HAP-1 (cell line): ENCODE data around the gene JCAD.
"Not testable (repeated sequence)": the region's sequence is repeated elsewhere in the genome, so short reads cannot be mapped to it uniquely, and the experiment has no call there.

Experiments
- DNase-seq, 2 experiments: peaks; one replicate each; pipeline ENCODE4 v3.0.0-alpha.2; 2016 to 2020; ENCODE audit warnings: low spot score in 2 of 2
- H3K27me3 ChIP-seq: fragments of 250-450 bp; sonication (Bioruptor Pico); 2 replicates; pipeline ENCODE4 v1.5.1; 2020; ENCODE audit warnings: low read depth, mild to moderate bottlenecking, moderate library complexity
- H3K36me3 ChIP-seq: fragments of 250-450 bp; sonication (Bioruptor Pico); replicated peaks from 2 replicates; pipeline ENCODE4 v1.5.1; 2020; ENCODE audit warnings: mild to moderate bottlenecking
- H3K4me1 ChIP-seq: fragments of 250-450 bp; sonication (Bioruptor Pico); 2 replicates; pipeline ENCODE4 v1.5.1; 2020; ENCODE audit warnings: mild to moderate bottlenecking
- H3K4me3 ChIP-seq: fragments of 250-450 bp; sonication (Bioruptor Pico); 2 replicates; pipeline ENCODE4 v1.5.1; 2020; ENCODE audit warnings: mild to moderate bottlenecking, moderate library complexity
- H3K9me3 ChIP-seq: fragments of 250-450 bp; sonication (Bioruptor Pico); 2 replicates; pipeline ENCODE4 v1.5.1; 2020; ENCODE audit warnings: mild to moderate bottlenecking, moderate library complexity
- in situ Hi-C: fragments of 300-500 bp; cut with MboI; formaldehyde crosslinking; loops from 3 replicates; pipeline ENCODE4 v1.14.3; 2020; ENCODE audit warnings: low sequenced_read_pairs, inconsistent platforms, mixed read lengths

The JCAD gene

GRCh38 chr10:30017966-30018365 is 41.4 kb downstream of the JCAD start:
- no peaks in the 10 kb centered on the region for H3K27me3 ChIP-seq
- no peak overlapping the region for H3K4me3 ChIP-seq
- in situ Hi-C loops, result no loop called here
- no peaks in the 10 kb centered on the region for H3K9me3 ChIP-seq
- no peaks in the 10 kb centered on the region for H3K4me1 ChIP-seq
- H3K36me3 ChIP-seq, result no peaks in the 10 kb centered on the region
- DNase-seq, result no peak

GRCh38 chr10:30017556-30017955 is 41.8 kb downstream of the JCAD start:
- no peak overlapping the region for H3K4me3 ChIP-seq
- in situ Hi-C loops, result no loop called here
- H3K36me3 ChIP-seq, result no peaks in the 10 kb centered on the region
- no peak for DNase-seq
- no peaks in the 10 kb centered on the region for H3K9me3 ChIP-seq
- no peaks in the 10 kb centered on the region for H3K4me1 ChIP-seq
- H3K27me3 ChIP-seq, result no peaks in the 10 kb centered on the region

DNA sequence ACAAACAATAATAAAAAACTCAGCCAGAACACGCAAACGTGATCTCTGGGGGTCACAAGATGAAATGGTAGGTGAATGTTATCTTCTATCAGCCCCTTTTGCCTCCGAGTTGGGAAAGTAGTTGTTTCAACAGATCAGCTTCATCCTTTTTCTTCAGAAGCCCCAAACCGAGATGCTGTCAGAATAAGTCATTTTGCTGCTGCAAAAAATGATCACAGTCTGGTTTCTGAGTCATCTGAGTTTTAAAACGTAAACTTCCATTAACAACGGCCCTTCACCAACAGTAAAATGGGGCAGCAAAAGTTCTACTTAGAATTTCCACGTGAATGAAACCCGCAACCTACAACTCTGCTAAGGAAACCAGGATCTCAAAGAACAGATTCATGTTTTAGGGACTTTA is 44.9 kb downstream of the JCAD start:
- no peak for DNase-seq
- Histone ChIP-seq H3K4me1 (no peaks in the 10 kb centered on the region), H3K27me3 (no peaks in the 10 kb centered on the region), H3K4me3 (no peak overlapping the region), H3K36me3 (no peaks in the 10 kb centered on the region), H3K9me3 (no peaks in the 10 kb centered on the region)
- in situ Hi-C loops, result no loop called here

GRCh38 chr10:30013757-30014156 is 45.6 kb downstream of the JCAD start:
- H3K4me3 ChIP-seq, result no peak overlapping the region
- H3K27me3 ChIP-seq, result no peaks in the 10 kb centered on the region
- no peak for DNase-seq
- in situ Hi-C loops, result no loop called here
- H3K36me3 ChIP-seq, result no peaks in the 10 kb centered on the region
- H3K4me1 ChIP-seq, result no peaks in the 10 kb centered on the region
- no peaks in the 10 kb centered on the region for H3K9me3 ChIP-seq

- Histone ChIP-seq H3K36me3 (no peaks in the 10 kb centered on the region), H3K4me3 (no peak overlapping the region), H3K9me3 (no peaks in the 10 kb centered on the region), H3K4me1 (no peaks in the 10 kb centered on the region), H3K27me3 (no peaks in the 10 kb centered on the region)
- in situ Hi-C loops, result no loop called here
- no peak for DNase-seq
These were observed 47.3 kb downstream of the JCAD start for GRCh38 chr10:30011956-30012647.

DNA sequence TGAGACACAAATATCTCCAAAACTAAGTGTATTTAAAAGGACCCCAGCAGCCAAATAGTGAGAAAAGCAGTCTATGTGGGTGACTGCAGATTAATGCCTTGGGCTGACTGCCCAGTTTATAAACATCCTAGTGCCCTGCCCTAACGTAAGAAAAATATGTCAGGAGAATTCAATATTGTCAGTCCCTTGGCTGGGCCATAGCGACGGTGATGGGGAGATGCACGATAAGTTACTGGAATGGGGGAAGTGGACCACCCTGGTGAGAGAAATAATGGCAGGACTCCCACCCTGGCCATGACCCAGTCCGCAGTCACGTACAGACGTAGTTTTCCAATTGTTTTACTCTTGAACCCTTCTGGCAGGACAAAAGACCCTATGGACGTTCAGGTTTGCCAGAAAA is 48.0 kb downstream of the JCAD start:
- in situ Hi-C loops, result no loop called here
- Histone ChIP-seq H3K4me3 (no peak overlapping the region), H3K36me3 (no peaks in the 10 kb centered on the region), H3K4me1 (no peaks in the 10 kb centered on the region), H3K27me3 (no peaks in the 10 kb centered on the region), H3K9me3 (no peaks in the 10 kb centered on the region)
- DNase-seq, result no peak

- in situ Hi-C loops, result no loop called here
These were observed 52.0 kb downstream of the JCAD start for GRCh38 chr10:30007406-30007805.

GRCh38 chr10:30006410-30006809 is 53.0 kb downstream of the JCAD start:
- DNase-seq, result no peak
- Histone ChIP-seq H3K36me3 (no peaks in the 10 kb centered on the region), H3K4me3 (no peak overlapping the region), H3K4me1 (no peaks in the 10 kb centered on the region), H3K27me3 (no peaks in the 10 kb centered on the region), H3K9me3 (no peaks in the 10 kb centered on the region)
- in situ Hi-C loops, result no loop called here

More at GRCh38 chr10:30007406-30007805, 52.0 kb downstream of the JCAD start:
- Histone ChIP-seq H3K4me3 (no peak overlapping the region), H3K36me3 (no peaks in the 10 kb centered on the region), H3K9me3 (no peaks in the 10 kb centered on the region), H3K27me3 (no peaks in the 10 kb centered on the region), H3K4me1 (no peaks in the 10 kb centered on the region)
- no peak for DNase-seq

- in situ Hi-C loops, H3K36me3 ChIP-seq, H3K9me3 ChIP-seq, DNase-seq, H3K27me3 ChIP-seq, H3K4me3 ChIP-seq, H3K4me1 ChIP-seq: not testable (repeated sequence)
These were observed 54.3 kb downstream of the JCAD start for GRCh38 chr10:30005116-30005515.

DNA sequence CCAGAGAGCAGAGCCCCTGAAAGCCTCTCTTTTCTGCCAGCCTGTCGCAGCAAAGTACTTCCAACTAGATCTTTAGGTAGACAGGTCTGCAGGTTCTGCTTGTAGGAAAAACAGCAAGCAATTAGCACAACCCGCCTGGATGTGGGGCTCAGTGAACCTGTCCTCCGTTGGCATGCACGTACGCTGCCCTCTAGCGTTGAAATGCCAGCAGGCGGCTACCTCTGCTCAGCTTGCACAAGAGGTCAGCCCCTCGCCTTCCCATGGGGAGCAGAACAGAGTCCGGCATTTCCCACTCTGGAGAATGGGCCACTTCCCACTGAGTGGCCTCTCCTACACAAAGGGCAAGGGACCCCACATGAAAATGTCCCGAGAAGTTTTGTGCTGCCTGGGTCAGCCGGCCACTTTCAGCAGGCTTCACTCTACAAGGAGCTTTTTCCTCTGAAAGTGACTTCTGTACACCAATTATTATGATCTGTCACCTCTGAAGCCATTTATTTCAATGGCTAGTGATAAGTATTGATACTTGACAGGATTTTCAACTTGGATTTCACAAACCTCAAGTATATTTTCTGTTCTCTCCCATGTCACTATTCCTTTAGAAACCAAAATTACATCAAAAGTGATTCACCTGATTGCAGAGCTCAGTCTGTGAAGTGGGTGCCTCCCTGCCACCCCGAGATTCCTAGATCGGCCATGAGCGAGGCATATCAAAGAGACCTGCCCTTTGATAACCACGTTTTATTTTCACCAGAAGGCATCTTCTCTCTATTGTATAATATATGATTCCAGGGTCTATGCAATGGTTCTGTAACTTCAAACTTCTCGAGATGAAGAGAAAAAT is 56.7 kb downstream of the JCAD start:
- no peaks in the 10 kb centered on the region for H3K9me3 ChIP-seq
- no peaks in the 10 kb centered on the region for H3K36me3 ChIP-seq
- no peaks in the 10 kb centered on the region for H3K4me1 ChIP-seq
- in situ Hi-C loops, result no loop called here
- no peaks in the 10 kb centered on the region for H3K27me3 ChIP-seq
- peak; percentile 38 to 84 for DNase-seq
- H3K4me3 ChIP-seq, result no peak overlapping the region

DNA sequence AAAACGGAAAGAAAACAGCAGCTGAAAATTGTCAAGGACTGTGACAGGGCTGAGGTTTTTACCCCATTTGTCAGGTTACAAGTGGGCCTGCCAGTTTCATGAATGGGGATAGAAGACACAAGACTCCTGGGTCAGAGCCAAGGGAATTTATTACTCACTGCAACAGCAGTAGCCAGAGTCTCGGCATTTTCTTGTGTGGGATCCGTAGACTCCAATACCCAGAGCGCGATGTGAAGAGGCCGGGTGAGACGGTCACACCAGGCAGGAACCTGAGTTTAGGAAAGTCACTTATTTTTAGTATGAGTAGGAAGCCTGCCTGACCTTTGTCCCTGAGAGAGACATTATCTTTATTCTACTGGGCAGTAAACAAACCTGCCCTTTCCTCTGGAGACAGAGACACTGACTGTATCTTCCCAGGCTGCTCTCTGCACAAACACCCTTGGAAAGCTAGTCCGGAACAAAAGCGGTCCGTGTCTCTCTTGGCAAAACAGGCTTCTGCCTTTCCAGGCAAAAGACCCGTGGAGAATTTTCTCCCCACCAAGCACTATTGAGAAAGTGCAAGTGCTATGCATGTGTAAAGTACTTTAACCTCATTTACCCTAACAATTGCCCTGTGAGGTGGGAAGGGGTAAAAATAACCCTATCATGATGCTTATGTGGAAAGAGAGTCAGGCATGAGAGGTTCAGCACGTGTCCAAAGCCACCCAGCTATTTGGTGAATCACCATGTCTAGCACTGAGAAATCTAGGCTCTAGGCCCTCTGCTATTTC is 58.4 kb downstream of the JCAD start:
- Histone ChIP-seq H3K27me3 (no peaks in the 10 kb centered on the region), H3K4me3 (no peak overlapping the region), H3K4me1 (no peaks in the 10 kb centered on the region), H3K9me3 (no peaks in the 10 kb centered on the region), H3K36me3 (no peaks in the 10 kb centered on the region)
- no peak for DNase-seq
- in situ Hi-C loops, result no loop called here

DNA sequence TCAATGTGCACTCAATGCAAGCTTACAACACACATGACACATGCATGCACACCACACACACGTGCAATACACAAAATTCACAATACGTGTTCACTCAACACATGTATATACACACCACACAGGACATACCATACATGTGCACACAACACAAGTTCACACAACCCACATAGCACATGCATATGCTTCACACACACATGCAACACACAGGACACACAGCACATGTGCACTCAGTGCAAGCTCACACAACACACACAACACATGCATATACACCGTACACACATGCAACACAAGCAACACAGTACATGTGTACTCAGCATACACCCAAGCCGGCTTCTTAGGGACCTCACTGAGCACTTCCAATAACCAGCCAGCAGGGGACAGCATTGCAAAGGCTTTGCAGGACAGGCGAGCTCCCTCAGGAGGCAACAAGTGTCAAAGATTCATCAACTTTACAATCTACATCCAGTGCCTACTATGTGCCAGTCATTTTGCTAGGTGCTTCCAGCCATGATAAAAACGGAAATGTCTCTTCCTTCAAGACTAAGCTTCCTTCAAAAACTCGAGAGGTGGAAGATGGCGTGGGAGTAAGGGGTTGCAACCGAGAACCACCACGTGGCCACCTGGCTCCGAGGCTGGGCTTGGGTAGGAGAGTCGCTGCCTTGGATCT is 61.1 kb downstream of the JCAD start:
- in situ Hi-C loops, result loop anchor here (10.0 to 25.0 kb wide), 2 partner anchors 237 to 589 kb away; no protein-coding TSS in a partner anchor
- peak; percentile 52 to 85 for DNase-seq
- Histone ChIP-seq H3K4me1 (no peaks in the 10 kb centered on the region), H3K4me3 (no peak overlapping the region), H3K9me3 (no peaks in the 10 kb centered on the region), H3K36me3 (no peaks in the 10 kb centered on the region), H3K27me3 (no peaks in the 10 kb centered on the region)

DNA sequence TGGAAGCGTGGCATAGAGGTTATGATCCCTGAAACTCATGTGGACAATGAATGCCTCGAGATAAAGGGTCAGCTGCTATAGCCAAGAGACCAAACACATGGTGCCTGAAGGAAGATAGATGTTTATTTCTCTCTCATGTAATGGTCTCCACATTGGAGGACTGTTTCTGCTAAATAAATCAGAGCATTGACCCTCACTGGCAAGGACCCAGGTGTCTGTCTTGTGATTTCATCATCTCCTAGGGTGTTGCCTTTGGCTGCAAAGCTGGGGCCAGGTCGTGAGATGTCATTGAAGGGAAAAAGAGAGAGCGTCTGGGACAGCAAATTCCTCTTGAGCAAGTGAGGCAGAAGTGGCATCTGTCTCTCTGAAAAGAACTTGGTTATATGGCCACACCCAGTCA is 64.6 kb downstream of the JCAD start:
- no peak overlapping the region for H3K4me3 ChIP-seq
- no peaks in the 10 kb centered on the region for H3K9me3 ChIP-seq
- DNase-seq, result no peak
- H3K36me3 ChIP-seq, result no peaks in the 10 kb centered on the region
- in situ Hi-C loops, result loop anchor here (10.0 to 25.0 kb wide), 2 partner anchors 240 to 592 kb away; no protein-coding TSS in a partner anchor
- H3K4me1 ChIP-seq, result no peaks in the 10 kb centered on the region
- H3K27me3 ChIP-seq, result no peaks in the 10 kb centered on the region
